ENCODE measurements around the gene HOXD13.

DNA sequence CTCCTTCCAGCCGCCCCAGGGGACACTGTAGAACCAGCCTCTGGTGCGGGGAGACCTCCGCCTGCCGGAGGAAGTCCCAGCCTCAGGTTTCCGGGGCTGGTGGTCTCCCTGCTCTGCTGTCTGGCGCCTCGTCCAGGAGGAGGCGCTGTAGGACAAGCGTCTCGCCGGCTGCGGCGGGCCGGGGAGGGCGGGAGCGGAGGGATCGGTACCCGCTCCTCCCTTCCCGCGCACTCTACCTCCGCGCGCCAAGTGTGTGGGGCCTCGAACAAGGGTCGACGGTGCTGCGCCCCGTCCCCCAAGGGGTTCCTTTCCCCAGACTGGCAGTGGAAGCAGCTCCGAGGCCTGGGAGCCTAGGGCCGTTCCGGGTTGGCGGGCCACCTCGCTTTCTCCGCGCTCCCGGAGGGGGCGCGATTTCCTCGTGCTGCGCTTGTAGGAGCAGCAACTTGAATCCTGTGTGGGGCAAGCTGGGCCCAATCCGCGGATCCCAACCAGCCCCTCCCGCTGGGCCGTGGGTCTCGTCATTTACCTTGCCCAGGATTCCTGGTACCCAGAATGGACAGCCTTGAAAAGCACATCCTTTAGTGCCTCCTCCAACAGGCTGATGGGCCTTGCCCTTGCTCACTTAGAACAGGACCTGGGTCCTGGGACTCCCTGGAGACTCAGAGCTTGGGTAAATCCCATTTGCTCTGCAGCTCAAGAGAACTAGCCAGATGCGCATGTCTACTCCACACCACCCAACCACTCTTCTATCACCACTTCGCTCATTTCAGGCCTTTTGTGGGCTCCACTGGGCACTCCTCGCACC lies 48.2 kb downstream of the HOXD13 start:
- TF ChIP-seq CTCF (IDR thresholded peaks at IDR 0.05; ENCODE audit: low read length) (peak; percentile 82), EZH2 (optimal IDR thresholded peaks at IDR 0.05; ENCODE audit: low read depth, low read length) (no peak), EZH2phosphoT487 (IDR thresholded peaks at IDR 0.05; ENCODE audit: low read length) (no peak)

Measured in MM.1S (cell line).